HG03095 (cell line): ENCODE results near the gene PRDM16.

Experiments
- ATAC-seq: cut with Tn5 transposase; IDR thresholded peaks from one replicate; pipeline ENCODE4 v1.9.1; 2021; ENCODE audit warnings: moderate library complexity; ENCODE audit not compliant: unreplicated experiment

The PRDM16 gene

DNA sequence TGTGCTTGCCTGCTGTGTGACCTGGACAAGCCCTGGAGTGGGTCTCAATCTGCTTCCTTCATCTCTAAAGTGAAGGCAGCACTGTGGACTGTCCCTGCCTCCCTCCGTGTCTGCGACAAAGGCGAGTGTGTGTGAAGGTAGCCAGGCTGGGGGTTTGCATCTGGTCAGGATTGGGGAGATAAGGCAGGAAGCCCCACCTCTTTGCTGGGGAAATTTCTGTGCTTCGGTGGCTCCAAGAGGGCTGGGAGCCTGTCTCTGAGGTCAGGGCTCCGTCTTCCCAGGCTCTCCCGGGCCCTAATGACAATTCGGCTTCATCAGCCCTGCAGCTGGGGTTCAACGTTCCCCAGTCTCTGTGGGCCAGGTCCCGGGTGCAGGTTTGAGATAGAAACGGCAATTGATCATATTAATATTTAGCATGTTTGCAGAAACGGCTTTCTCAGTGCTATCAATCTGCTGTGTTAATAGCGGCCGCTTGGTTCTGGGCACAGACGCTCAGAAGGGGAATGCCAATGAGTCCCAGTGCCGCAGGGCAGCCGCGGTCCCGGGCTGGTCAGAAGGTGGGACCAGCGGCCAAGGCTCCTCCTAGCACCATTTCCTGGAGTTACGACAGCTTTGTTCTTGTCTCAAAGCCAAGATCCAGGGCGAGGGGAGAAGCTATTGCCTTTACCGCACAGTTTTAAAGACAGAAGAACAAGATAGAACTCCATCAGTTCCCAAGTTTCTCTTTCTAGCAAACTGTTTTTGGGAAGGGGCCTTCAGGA, 105.7 kb downstream of the PRDM16 start:
- ATAC-seq = no peak

DNA sequence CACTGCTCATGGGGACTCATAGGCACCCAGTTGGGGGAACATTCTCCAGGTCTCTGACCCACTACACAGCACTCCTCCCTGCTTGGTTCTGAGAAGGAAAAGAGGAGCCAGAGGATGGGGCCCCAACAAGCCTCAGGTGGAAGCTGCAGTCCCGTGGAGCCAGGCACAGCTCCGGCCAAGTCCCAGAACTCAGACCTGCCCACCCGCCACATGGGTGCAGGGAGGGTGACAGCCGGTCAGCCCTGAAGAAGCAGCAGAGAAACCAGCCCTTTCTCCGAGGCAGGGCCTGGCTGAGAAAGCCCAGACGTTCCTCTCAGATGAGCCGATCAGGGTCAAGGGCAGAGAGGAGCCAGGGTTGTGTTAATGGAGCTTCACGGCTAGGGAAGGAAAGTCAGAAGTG, 106.5 kb downstream of the PRDM16 start:
- ATAC-seq = no peak

DNA sequence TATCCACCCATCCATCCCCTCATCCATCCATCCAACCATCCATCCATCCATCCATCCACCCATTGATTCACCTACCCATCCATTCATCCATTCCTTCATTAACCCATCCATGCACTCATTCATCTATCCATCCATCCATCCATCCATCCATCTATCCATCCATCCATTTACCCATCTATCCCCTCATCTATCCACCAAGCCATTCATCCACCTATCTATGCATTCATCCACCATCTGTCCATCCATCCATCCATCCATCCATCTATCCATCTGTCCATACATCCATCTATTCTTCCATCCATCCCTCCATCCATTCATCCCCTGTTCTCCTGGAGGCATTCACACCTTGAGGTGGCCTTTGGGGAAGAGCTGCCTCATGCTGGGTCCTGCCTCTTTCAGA, 107.0 kb downstream of the PRDM16 start:
- no peak for ATAC-seq

DNA sequence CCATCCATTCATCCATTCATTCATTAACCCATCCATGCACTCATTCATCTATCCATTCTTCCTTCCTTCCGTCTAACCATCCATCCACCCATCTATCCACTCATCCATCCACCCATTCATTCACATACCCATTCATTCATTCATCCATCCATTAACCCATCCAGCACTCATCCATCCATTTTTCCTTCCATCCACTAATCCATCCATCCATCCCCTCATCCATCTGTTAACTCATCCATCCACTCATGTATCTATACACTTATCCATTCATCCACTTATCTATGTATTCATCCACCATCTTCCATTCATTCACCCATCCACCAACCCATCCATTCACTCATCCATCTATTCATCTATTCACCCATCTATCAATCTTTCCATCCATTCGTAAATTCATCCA, 107.8 kb downstream of the PRDM16 start:
- no peak for ATAC-seq

DNA sequence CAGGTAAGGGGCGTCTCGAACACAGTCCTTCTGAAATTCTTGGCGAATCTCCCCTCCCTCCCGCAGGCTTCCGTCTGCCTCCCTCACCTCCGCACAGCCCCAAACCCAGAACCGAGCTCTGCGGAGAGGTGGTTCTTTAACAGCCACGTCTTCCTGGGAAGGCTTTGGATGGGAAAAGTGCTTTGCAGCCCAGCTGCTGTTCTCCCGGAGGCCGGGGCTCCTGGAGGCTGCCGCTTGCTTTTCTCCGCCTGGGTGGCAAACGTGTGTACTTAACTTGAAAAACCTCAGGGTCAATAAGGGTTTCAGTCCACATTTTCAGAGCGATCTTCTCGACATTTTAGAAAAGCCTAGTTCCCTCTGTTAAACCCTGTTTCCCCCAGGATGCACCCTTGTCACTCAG, 109.3 kb downstream of the PRDM16 start:
- no peak for ATAC-seq

DNA sequence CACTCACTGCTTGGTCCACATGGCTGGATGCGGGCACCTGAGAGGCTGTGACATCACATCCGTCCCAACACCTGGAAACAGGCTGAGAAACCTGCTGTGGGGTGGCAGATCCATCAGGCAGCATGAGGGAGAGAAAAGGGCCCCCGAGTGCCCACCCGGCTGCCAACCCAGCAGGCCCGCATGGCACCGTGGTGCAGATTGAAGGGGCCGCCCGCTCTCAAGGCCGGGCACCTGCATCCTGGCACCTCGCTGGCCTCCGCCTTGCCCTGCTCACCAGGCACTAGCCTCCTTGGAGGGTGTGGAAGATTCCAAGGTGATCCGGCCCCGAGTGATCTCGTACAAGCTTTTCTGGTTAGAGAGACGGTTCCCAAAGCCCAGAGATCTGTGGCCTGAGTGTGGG, 110.5 kb downstream of the PRDM16 start:
- ATAC-seq = no peak

DNA sequence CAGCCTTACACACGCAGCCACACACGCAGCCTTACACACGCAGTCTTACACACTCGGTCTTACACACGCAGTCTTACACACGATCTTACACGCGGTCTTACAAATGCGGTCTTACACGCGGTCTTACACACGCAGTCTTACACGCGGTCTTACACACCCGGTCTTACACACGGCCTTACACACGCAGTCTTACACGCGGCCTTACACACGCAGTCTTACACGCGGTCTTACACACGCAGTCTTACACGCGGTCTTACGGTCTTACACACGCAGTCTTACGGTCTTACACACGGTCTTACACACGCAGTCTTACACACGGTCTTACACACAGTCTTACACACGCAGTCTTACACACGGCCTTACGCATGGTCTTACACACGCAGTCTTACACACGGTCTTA, 111.9 kb downstream of the PRDM16 start:
- no peak for ATAC-seq

DNA sequence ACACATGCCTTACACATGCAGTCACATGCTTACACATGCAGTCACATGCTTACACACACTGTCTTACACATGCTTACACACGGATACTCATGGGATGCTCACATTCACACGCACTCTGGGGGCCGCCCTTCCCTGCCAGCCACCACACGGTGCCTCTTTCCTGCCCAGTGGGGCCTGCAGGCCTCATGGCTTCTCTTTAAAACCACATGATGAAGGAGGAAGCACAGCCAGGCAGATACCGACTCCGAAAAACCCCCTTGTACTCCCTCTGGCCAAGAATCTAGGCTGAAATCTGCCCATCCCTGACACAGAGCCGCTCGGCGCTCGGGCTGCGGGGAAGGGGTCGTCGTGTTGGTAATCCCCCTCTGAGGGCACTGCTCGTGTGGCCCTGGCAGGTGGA, 113.0 kb downstream of the PRDM16 start:
- no peak for ATAC-seq

DNA sequence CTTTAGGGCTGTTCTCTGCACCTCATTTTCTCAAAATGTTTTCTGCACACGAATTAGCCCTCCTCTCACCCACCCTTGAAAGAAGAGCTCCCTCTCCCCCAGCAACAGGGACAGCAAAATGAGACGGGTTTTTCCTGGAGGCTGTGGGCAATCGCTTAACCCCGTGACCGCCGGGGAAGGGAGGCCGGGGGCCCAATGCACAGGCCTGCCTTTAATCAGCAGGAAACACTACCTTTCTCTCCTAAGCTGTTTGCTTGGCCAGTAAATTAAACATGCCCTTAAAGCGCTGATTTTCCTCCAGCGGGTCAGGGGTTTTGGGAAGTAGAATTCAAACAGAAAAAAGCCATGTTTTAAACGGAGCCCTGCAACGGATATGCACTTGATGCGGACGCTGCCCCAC, 114.4 kb downstream of the PRDM16 start:
- ATAC-seq = no peak

DNA sequence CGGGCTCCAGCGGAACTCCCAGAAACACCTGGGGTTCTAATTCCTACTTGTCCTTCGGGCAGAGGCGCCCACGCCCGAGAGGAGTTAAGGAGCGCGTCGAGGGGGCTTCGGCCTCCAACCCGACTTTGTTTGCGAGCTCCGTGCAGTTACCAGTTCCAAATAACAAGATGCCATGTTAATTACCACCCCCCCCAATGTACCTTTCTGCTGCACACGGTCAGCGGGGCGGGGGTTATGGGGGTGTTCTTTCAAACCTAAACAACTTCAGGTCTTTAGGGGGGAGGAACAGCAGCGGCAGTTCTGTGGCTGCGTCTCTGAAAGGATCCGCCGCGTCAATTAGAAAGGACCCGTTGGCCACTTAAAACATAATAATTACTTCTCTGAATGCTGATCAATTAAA, 114.8 kb downstream of the PRDM16 start:
- no peak for ATAC-seq

DNA sequence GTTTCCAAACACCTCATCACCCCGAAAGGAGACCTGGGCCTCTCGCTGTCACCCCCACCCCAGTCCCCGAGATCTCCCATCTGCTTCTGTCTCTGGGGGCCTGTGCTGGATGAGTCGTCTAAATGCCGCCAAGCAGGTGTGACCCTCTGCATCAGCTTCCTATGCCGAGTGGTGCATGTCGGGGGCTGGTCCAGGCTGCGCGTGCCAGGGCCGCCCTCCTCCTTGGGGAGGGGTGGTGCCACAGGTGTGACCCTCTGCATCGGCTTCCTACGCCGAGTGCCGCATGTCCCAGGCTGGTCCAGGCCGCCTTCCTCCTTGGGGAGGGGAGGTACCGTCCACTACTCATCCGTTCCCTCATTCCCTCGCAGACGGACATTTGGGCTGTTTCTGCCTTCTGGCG, 115.7 kb downstream of the PRDM16 start:
- no peak for ATAC-seq

DNA sequence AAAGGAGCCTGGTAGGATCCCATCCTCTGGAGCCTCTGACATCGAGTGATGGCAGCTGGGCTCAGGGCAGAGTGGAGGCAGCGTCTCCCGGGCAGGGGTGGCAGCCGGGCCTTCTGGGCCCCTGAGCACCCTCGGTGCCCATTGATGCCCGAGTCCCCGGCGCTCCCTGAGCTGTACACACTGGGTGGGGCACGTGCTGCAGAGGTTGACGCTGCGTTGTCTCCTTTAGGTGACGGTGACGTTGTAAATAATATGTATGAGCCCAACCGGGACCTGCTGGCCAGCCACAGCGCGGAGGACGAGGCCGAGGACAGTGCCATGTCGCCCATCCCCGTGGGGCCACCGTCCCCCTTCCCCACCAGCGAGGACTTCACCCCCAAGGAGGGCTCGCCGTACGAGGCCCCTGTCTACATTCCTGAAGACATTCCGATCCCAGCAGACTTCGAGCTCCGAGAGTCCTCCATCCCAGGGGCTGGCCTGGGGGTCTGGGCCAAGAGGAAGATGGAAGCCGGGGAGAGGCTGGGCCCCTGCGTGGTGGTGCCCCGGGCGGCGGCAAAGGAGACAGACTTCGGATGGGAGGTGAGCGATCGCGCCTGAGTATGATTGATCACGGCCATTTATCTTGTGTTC, 117.0 kb downstream of the PRDM16 start:
- ATAC-seq = no peak

DNA sequence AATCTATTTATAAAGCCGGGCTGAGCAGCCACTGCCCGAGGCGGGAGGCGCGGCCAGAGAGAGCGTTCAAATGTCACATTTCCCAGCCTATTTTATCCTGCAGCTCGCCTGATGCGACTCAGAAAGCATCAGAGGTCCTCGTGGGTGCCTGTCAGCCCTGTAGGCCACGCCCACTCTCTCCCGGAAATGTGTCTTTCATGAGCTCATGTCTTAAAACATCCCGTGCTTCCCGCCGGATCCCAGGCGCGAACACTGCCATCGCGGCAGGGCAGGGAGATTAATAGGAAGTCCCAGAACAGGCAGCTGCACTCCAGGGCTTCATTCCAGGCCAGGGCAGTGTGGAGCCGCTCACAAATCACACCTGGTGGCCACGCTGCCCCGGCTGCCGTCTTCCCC, 117.5 kb downstream of the PRDM16 start:
- ATAC-seq = no peak

DNA sequence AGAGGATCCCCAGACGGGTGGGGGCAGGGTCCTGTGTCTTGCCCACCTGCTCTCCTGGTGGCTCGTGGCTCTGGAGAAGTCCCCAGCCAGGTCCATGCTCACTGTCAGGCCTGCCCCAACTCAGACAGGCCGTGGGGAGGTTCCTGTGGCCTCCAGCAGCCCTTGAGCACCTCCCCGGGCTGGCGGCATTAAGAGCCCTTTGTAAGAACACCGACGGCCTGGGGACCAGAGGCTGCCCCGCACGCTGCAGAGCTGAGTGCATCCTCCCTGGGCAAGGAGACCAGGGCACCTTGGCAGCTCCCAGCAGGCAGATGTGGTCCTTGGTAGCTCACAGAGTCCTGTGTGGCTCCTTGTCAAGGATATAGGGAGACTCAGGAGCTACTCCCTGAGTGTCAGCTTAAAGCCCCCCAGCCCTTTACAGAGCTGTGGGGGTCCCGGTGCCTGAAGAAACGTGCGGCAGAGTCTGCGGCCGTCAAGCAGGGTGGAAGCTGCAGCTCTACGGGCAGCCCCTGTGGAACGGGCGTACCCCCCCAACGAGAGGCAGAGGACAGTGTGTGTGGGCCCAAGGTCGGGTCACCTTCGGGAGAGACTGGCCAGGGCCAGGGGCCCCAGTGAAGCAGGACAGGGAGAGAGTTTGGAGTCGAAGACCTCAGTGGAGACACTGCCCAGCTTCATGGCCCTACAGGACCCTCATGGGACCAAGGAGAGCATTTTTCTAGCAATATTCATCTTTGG, 118.6 kb downstream of the PRDM16 start:
- no peak for ATAC-seq

DNA sequence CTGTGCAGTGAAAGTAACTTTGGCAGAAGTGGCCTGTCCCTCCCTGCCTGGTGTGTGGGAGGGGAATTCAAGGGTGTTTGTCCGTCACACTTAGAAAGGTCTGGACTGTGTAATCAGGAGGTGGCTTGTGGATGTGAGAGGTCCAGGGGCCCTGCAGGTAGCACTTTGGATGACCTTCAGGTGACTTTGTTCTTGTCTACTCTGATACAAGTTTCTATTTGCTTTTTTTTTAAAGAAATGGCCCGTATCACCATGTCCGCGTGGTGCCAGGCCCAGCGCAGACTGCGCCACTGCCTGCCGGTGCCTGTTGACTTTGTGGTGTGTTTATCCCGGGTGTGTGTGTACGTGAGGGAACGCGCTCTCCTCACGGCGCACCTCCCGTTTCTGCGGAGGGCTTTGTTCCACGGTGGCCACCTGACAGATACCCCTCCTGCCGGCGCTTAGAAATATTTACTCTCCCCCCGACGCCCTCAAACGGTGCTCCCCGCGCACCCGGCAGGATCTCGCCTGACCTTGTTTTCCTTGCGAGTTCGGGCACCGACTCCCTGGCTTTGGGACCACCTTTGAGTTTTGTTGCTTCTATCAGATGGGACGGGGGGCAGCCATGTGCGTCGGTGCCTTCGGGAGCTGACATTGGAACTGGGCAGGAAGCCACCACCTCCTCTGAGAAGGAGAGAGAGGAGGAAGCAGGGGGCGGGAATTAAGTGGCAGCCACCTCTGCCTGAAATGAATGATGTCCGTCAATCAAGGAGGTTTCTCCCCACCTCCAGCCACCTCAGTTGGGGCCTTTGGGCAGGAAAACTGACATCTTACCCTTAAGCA, 119.4 kb downstream of the PRDM16 start:
- ATAC-seq = no peak

DNA sequence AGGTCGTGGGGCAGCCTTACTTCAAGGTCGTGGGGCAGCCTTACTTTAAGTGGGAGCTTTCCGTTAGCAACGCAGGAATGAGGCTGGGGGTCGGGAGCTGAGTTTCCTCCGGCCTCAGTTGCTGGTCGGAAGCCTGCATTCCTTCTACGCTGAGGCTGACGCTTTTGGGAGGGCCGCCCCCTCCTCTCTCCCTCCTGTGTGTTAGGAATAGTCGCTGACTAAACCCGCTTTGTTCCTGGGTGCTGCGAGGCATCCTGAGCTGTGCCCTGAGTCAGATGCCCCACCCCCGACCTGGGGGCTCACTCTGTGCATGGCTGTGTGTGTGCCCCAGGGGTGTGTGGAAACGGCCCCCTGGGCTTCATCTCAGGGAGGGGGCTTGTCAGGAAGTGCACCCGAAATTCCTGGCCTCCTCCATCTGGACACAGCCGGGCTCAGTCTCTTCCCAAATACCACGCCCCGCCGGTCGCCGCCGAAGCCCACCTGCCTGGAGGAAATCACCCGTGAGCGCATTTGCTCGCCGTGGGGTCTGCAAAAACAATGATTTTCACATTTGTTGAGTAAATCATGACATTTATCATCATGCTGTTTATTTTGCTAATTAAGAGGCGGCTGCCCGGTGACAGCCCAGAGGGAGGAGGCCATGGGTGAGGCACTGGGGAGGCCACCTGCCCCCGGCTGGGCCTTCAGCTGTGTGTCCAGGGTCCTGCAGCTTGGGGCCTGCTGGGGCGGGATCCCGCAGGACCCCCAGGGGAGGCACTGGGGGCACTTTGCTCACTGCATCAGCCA, 121.4 kb downstream of the PRDM16 start:
- ATAC-seq = no peak

DNA sequence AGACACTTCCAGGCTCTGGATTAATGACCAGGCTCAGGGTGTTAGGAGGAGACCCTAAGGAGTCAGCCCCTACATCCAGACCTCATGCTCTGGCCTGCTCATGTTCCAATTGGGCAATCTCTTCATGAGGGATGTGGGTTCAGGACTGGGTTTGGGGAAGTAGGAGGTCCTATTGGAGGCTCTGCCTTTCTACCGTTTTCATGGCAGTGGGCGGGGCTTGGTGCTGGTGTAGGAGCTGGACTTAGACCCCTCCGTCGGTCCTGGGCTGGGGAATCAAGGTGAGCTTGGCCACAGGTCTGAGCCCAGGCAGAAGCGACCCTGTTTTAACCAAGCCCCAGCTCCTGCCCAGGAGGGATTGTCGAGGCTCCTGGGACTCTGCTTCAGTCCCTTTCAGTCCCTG, 123.4 kb downstream of the PRDM16 start:
- no peak for ATAC-seq

DNA sequence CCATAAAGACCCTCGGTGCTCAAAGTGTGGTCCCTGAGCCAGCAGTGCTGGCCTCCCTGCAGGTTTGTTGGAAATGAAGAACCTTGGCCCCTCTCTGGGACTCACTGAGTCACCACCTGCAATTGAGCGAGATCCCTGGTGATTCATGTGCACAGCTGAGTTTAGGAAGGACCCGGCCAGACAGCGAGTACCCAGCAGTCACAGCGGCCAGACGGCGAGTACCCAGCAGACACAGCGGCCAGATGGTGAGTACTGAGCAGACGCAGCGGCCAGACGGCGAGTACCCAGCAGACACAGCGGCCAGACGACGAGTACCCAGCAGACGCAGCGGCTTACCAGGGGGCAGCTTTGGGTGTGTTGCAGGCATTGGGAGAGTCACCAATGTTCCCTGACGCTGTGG, 123.8 kb downstream of the PRDM16 start:
- no peak for ATAC-seq

DNA sequence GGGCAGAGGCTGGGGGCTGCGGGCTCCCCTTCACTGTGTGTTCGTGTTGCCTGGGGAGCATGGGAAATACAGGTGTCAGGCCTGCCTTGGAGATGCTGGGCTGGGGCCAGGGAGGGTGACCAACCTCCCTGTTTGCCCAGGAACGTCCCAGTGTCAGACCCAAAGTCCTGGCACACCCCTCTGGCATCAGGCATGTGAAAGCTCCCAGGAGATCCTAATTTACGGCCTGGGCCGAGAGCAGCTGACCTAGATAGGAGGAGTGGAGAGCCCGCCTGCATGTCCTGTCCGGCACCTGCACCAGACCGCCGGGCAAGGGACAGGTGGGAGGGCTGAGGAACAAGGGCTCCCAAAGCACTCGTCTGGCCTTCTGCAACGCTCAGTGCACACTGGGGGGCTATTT, 124.8 kb downstream of the PRDM16 start:
- no peak for ATAC-seq

DNA sequence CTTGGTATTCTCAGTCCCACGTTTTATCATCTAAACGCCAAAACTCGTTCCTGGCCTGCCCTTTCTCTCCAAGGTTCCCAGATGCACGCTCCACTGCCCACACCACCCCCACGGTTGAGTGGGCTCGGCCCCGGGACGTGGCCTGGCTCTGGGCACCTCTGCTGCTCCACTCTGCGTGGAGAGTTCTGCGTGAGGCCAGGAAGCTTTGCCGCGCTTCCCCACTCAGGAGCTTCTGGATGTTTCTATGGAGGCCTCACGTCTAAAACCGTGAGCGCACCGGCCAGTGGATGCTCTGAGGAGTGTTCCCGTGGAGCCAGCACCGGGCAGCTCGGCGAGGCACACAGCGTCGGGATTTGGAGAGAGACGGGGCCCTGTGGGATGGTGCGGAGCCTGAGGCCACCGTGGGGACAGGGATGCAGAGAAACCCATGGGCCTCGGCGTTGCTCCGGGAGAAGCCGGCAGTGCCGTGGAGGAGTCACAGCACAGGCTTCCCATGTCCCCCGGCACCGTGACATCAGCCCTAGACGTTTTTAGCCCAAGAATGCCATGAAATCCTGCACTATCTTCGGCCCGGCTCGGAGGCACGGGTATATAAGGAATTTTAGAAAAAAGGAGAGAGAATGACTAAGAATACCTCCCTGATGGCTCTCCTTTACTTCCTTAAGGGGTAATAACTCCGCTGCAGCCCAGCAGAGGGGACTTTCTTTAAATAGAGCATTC, 125.9 kb downstream of the PRDM16 start:
- ATAC-seq = no peak
